Hematopoietic multipotent progenitor cell treated with erythropoietin and hydrocortisone succinate and interleukin-3 and kit ligand, for 6 days (in vitro differentiated cells): ENCODE data around the gene THBS1.

ENCODE experiments used
- DNase-seq: peaks from one replicate; pipeline ENCODE4 v3.0.0-alpha.2; 2015

The THBS1 gene

DNA sequence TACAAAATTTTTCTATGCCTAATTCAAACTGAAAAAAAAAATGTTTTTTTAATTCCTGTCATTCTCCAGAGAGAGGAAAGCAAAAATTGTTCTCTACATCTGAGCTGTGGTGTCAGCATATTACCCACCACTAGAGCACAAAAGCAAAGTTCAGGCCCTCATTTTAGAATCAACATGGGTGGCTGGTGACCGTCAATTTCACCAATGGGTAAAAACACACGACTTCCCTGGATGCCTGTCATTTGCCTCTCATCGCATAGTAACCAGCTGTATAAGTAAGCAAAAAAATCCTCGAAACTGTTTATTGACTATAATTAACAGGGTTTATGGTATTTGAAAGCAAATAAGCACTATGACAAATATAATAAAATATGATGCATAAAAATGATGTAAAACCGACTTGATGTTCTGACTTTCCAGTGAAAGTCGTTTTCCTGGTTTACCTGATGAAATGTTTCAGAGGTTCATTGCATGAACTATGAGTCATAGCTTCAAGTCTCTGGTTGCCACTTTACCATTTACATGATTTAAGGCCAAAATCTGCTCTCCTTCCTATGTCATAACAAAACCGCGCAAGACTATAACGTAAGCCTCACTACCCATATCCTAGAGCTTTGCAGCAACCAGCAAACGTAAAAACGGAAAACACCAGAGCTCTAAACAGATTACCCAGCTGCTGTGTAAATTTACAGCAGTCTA, 60.5 kb downstream of the THBS1 start:
- no peak for DNase-seq

DNA sequence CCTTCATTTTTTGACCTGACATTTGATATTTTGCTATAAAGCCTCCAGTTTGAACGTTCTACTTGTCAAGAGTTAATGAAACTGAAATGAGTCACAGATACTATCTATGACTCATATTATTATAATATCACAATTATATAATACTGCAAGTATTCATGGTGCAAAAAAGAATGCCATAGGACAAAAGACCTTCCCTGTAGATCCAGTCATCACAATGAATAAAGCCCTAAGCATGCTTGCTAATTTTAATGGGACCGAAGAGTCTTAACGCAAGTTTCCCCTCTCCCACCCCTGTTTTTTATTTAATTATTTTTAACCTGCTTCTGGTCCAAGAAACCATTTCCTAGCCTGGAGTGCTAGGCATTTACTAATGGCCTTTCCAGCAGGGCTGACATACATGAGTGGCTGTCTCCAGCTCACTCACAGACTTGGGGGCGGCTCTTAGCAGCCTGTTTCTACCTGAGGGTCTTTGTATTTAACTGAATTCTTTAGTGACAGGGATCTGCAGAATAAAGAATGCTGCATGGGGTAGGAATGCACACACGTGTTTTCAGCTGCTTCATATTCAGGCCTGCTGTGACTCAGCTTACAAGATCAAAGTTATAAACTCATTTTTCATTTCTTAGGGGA, 61.2 kb downstream of the THBS1 start:
- DNase-seq, result no peak

DNA sequence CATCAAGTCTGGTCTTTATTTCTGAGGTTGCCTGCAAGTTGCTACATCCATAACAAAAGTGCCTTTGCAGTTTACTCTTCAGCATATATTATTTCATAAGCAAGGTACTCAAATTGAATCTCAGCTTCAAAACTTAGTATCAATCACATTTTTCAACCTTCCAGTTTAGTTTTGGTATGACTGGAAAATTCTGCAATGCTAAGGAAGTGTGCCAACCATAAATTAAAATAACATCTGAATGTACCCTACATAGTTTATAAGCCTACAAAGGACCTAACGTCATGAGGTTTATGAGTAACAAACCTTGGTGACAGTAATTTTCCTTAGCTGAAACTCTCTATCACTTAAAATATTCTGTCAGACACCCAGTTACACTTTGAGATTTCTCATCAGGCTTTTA, 62.8 kb downstream of the THBS1 start:
- no peak for DNase-seq

DNA sequence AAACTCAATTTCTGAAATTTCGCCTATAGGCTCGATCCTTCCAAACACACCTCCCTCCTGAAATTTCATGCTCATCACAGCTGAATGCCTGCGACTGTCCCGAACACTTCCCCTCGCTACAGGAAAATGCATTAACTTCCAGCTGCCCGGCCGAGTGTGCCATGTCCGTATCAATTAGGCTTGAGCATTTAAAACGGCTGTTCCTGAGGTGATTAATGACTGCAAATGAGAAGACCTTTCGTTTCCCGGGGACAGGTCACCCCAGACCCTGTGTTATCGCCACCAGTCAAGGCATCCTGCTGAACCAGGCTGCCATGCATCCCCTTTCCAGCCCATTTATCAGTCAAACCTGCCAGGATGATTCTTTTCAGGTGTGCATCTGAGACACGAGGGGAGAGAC, 63.3 kb downstream of the THBS1 start:
- no peak for DNase-seq

DNA sequence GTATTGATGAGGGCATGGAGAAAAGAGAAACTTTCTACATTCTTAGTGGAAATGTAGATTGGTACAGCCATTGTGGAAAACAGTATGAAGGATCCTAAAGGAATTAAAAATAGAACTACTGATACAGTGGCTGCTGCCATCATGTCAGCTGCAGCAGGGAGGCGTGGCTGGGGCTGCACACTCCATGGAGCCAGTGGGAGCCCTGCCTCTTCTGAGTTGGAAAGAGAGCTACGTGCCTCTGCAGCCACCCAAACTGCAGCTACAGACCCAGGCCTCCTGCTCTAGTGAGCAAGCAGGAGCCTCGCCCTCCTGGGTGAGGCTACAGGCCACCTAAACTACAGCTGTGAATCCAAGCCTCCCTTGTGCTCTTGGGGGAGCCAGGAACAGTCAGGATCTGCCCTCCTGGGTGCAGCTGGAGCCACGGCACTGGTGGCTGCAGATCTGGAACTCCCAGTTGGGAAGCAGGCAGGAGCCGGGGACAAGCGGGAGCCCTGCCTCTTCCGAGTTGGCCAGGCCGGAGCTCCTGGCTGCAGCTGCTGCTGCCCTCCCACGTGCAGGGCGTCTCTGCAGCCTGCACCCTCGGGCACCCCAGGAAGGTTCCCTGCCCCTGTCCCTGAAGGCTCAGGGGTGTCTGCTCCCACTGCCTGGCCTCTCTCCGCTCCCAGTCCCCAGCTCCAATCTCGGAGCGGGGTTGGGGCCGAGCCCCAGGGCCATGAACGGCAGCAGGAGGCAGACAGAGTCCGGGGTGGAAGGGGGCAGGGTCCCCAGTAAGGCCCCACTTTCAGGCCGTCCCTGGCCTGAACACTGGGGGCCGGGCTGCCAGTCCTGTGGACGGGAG, 64.5 kb downstream of the THBS1 start:
- no peak for DNase-seq

DNA sequence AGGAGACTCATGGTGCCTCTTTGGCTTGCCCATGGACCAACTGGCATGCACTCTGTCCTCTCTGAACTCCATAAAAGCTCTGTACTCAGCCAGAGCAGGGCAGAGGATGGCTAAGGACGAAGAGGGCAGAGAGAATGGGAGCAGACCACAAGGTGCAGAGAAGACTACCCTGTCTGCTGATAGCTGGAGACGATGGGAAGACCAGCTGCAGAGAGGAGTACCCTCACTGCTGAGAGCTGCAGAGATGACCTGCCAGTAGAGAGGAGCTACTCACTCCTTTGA, 65.0 kb downstream of the THBS1 start:
- DNase-seq, result no peak

DNA sequence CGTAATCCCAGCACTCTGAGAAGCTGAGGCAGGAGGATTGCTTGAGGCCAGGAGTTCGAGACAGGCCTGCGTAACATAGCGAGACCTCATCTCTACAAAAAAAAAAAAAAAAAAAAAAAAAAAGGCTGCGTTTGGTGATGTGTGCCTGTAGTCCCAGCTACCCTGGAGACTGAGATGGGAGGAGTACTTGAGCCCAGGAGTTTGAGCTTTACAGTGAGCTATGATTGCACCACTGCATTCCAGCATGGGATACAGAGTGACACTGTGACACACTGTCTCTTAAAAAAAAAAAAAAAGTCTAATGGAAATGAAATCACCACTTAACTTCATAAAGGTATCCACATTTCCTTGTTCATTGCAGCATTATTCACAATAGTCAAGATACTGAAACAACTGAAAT, 65.5 kb downstream of the THBS1 start:
- DNase-seq, result no peak
